Transverse colon (tissue), 4 donors: ENCODE results near the gene CCDC3. TPM values are rescaled to one million over a fixed set of nuclear protein-coding genes. Genes with fewer than 3 reads are reported as not detected.
"Not testable (repeated sequence)": the region's sequence is repeated elsewhere in the genome, so short reads cannot be mapped to it uniquely, and the experiment has no call there.

ENCODE experiments used
- DNase-seq: peaks from one replicate; pipeline ENCODE4 v3.0.0-alpha.2; 2019
- H3K27ac ChIP-seq, 4 donors: fragments of 200-600 bp; sonication (generic); 2 replicates each; pipeline ENCODE4 v1.5.1; 2016 to 2018; ENCODE audit warnings: inconsistent platforms in 4 of 4
- H3K27me3 ChIP-seq: fragments of 200-600 bp; sonication (generic); 2 replicates; pipeline ENCODE4 v1.5.1; 2017; ENCODE audit warnings: inconsistent platforms
- H3K36me3 ChIP-seq, 4 donors: fragments of 200-600 bp; sonication (generic); 2 replicates each; pipeline ENCODE4 v1.5.1; 2017 to 2019; ENCODE audit warnings: inconsistent platforms in 4 of 4
- H3K4me1 ChIP-seq, 4 donors: fragments of 200-600 bp; sonication (generic); 2 replicates each; pipeline ENCODE4 v1.5.1; 2017 to 2020; ENCODE audit warnings: inconsistent platforms in 4 of 4
- H3K4me3 ChIP-seq, 4 donors: fragments of 200-600 bp; sonication (generic); 1 replicate in 1 of 4; 2 replicates in 3 of 4; pipeline versions ENCODE4 v1.5.1 to v1.6.1; 2017 to 2019; ENCODE audit warnings: inconsistent platforms in 4 of 4
- H3K9me3 ChIP-seq, 2 donors: fragments of 200-600 bp; sonication (generic); 2 replicates each; pipeline ENCODE4 v1.5.1; 2017 to 2019; ENCODE audit warnings: inconsistent platforms in 2 of 2
- CTCF ChIP-seq, 5 experiments: fragments of 200-600 bp in 3 of 5; fragments of 450-650 bp in 2 of 5; sonication (generic) in 3 of 5; IDR thresholded peaks; 1 replicate in 2 of 5; 2 replicates in 3 of 5; pipeline ENCODE4 v1.5.1; 2016 to 2017; ENCODE audit warnings: antibody characterized with exemption in 5 of 5, inconsistent platforms in 3 of 5, mild to moderate bottlenecking in 2 of 5, moderate library complexity in 1 of 5
- EP300 ChIP-seq: sonication (generic); formaldehyde crosslinking; IDR thresholded peaks from one replicate; pipeline ENCODE4 v1.6.1; 2017; ENCODE audit warnings: antibody characterized with exemption, low read depth
- POLR2A ChIP-seq: fragments of 450-650 bp; IDR thresholded peaks from one replicate; pipeline ENCODE4 v1.6.1; 2016; ENCODE audit warnings: antibody characterized with exemption, mild to moderate bottlenecking, moderate library complexity
- POLR2AphosphoS5 ChIP-seq, 3 donors: sonication (generic); formaldehyde crosslinking; IDR thresholded peaks; one replicate each; pipeline ENCODE4 v1.6.1; 2016; ENCODE audit warnings: antibody characterized with exemption in 3 of 3
- WGBS, 2 donors: methylation state at CpG; one replicate each; pipeline ENCODE4 v1.1.5; 2018; ENCODE audit warnings: low coverage in 1 of 2; 5-methylcytosine and 5-hydroxymethylcytosine counted together
- in situ Hi-C, 4 donors: fragments of 200-750 bp; cut with MboI; loops; one replicate each; pipeline versions ENCODE4 v1.15.0 to v1.15.1; 2017; ENCODE audit warnings: low sequenced_read_pairs in 3 of 4, low pct_ligation_motif_present in 1 of 4, low pct_unique_long_range_greater_than_20kb in 1 of 4
- intact Hi-C: fragments of 100-400 bp; cut with DNase I; formaldehyde crosslinking; loops from one replicate; pipeline ENCODE4 v1.15.1; 2023; ENCODE audit warnings: low total_unique reads
- total RNA-seq, 4 donors: library from RNA; depleted of rRNA; stranded (reverse); fragments of >200 nt; gene quantifications; one replicate each; pipeline ENCODE4 v1.1.0, GENCODE V29; 2016

Gene CCDC3
- total RNA-seq, 4 donors from 2014 or later = 0.75 to 2.2 (median 1.3) TPM

- H3K36me3 ChIP-seq = no peaks in the 10 kb centered on the region
- 35 to 43% methylated on average over 2 to 8 of the region's 8 CpGs for WGBS, 2 donors
- H3K4me1 ChIP-seq = no peaks in the 10 kb centered on the region
- no peak overlapping the region for H3K4me3 ChIP-seq
- H3K27me3 ChIP-seq = no peaks in the 10 kb centered on the region
- intact Hi-C loops (no loop called here), in situ Hi-C loops (no loop called here)
- TF ChIP-seq CTCF (IDR thresholded peaks at IDR 0.05) (no peak), POLR2AphosphoS5 (IDR thresholded peaks at IDR 0.05) (no peak), POLR2A (no peak), EP300 (no peak)
- no peak for DNase-seq
- H3K9me3 ChIP-seq = no peaks in the 10 kb centered on the region
- H3K27ac ChIP-seq = no peak overlapping the region
Observed at GRCh38 chr10:12873172-12873571, 128.3 kb downstream of the CCDC3 start.

GRCh38 chr10:12872577-12872976 is 128.9 kb downstream of the CCDC3 start:
- H3K4me1 ChIP-seq = no peaks in the 10 kb centered on the region
- TF ChIP-seq POLR2A (no peak), CTCF (IDR thresholded peaks at IDR 0.05) (no peak), POLR2AphosphoS5 (IDR thresholded peaks at IDR 0.05) (no peak), EP300 (no peak)
- in situ Hi-C loops = no loop called here
- no peak overlapping the region for H3K4me3 ChIP-seq
- DNase-seq = no peak
- no peaks in the 10 kb centered on the region for H3K27me3 ChIP-seq
- 77 to 83% methylated on average over 1 to 9 of the region's 9 CpGs for whole genome bisulfite sequencing, 2 donors
- no peaks in the 10 kb centered on the region for H3K9me3 ChIP-seq
- no peaks in the 10 kb centered on the region for H3K36me3 ChIP-seq
- no peak overlapping the region for H3K27ac ChIP-seq
- intact Hi-C loops = no loop called here

GRCh38 chr10:12869427-12869826 is 132.1 kb downstream of the CCDC3 start:
- in situ Hi-C loops (no loop called here), intact Hi-C loops (no loop called here)
- no peak for DNase-seq
- WGBS, 2 donors = 88% methylated on average over 3 of the region's 3 CpGs; no CpG with 5 or more reads in 1 of the 2 donors
- no peaks in the 10 kb centered on the region for H3K36me3 ChIP-seq
- no peak overlapping the region for H3K27ac ChIP-seq
- no peaks in the 10 kb centered on the region for H3K9me3 ChIP-seq
- no peaks in the 10 kb centered on the region for H3K27me3 ChIP-seq
- H3K4me1 ChIP-seq = no peaks in the 10 kb centered on the region
- TF ChIP-seq POLR2AphosphoS5 (IDR thresholded peaks at IDR 0.05) = no peak
- no peak for TF ChIP-seq CTCF (IDR thresholded peaks at IDR 0.05)
- no peak for TF ChIP-seq EP300
- no peak for TF ChIP-seq POLR2A
- no peak overlapping the region for H3K4me3 ChIP-seq

GRCh38 chr10:12868229-12868628 is 133.3 kb downstream of the CCDC3 start:
- in situ Hi-C loops = no loop called here
- no peak for TF ChIP-seq EP300
- TF ChIP-seq POLR2A = no peak
- no peak for TF ChIP-seq POLR2AphosphoS5 (IDR thresholded peaks at IDR 0.05)
- no peak for TF ChIP-seq CTCF (IDR thresholded peaks at IDR 0.05)
- Histone ChIP-seq H3K36me3 (no peaks in the 10 kb centered on the region), H3K4me1 (no peaks in the 10 kb centered on the region), H3K9me3 (no peaks in the 10 kb centered on the region), H3K4me3 (no peak overlapping the region), H3K27ac (no peak overlapping the region), H3K27me3 (no peaks in the 10 kb centered on the region)
- DNase-seq = no peak
- WGBS, 2 donors = 67 to 71% methylated on average over 3 to 5 of the region's 5 CpGs
- intact Hi-C loops = no loop called here

GRCh38 chr10:12865515-12865914 is 136.0 kb downstream of the CCDC3 start:
- intact Hi-C loops, H3K4me1 ChIP-seq, H3K4me3 ChIP-seq, DNase-seq, H3K27me3 ChIP-seq, in situ Hi-C loops, H3K9me3 ChIP-seq, H3K36me3 ChIP-seq, H3K27ac ChIP-seq: not testable (repeated sequence)
- WGBS, 2 donors = 85% methylated on average over 6 of the region's 6 CpGs; no CpG with 5 or more reads in 1 of the 2 donors
